ENCODE measurements around the gene RIMS4. TPM values are rescaled to one million over a fixed set of nuclear protein-coding genes. Genes with fewer than 3 reads are reported as not detected.

Gene RIMS4
- total RNA-seq, 2 experiments from 2014 or later = not detected

DNA sequence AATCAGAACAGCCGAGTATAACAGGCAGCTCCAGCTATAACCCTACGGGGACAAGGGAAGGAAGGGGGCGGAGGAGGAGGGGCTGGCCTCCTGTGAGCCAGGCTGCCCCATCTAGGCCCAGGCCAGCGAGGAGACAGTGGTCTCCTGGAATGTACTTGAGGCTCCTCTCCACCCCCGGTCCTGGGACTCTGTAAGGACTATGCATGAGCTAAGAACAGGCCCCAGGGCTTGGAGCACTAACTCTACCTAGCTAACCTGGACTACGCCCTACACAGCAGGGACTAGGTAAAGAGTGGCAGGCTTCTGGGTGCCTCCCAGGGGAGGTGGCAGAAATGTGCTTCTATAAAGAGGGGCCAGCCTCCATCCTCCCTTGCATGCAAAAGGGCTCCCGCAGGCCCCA lies 55.8 kb downstream of the RIMS4 start:
- H3K36me3 ChIP-seq (ENCODE audit: insufficient read depth, low read length) = no peaks in the 10 kb centered on the region
- H3K27me3 ChIP-seq (ENCODE audit: control insufficient read depth in 1 of 2, insufficient read depth in 2 of 2, low read length in 2 of 2) = peaks cover 0 to 5% of the 10 kb centered on the region in 2 experiments
- H3K9me3 Mint-ChIP-seq = no peaks in the 10 kb centered on the region
- ATAC-seq (ENCODE audit: poor library complexity) = no peak
- H3K27ac ChIP-seq (ENCODE audit: low read depth in 1 of 2, low read length in 2 of 2) = no peak overlapping the region
- POLR2A ChIA-PET = no interaction called here
- TF ChIP-seq, protein P1, sequence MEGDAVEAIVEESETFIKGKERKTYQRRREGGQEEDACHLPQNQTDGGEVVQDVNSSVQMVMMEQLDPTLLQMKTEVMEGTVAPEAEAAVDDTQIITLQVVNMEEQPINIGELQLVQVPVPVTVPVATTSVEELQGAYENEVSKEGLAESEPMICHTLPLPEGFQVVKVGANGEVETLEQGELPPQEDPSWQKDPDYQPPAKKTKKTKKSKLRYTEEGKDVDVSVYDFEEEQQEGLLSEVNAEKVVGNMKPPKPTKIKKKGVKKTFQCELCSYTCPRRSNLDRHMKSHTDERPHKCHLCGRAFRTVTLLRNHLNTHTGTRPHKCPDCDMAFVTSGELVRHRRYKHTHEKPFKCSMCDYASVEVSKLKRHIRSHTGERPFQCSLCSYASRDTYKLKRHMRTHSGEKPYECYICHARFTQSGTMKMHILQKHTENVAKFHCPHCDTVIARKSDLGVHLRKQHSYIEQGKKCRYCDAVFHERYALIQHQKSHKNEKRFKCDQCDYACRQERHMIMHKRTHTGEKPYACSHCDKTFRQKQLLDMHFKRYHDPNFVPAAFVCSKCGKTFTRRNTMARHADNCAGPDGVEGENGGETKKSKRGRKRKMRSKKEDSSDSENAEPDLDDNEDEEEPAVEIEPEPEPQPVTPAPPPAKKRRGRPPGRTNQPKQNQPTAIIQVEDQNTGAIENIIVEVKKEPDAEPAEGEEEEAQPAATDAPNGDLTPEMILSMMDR (IDR thresholded peaks at IDR 0.05) = no peak
- CTCF ChIA-PET = no interaction called here
- DNase-seq = no peak
- no peaks in the 10 kb centered on the region for H3K4me1 Mint-ChIP-seq (ENCODE audit: low read depth)
- no peak overlapping the region for H3K4me3 ChIP-seq (ENCODE audit: low read length)
- intact Hi-C loops (cut with DNase I, micrococcal nuclease) = no loop called here
- H3K4me1 ChIP-seq (ENCODE audit: insufficient read depth, low read length) = no peaks in the 10 kb centered on the region
- H3K4me3 Mint-ChIP-seq = no peak overlapping the region
- no peaks in the 10 kb centered on the region for H3K9me3 ChIP-seq (ENCODE audit: control insufficient read depth in 1 of 2, insufficient read depth in 1 of 2, low read length in 2 of 2)
- no peak overlapping the region for H3K27ac Mint-ChIP-seq
- H3K27me3 Mint-ChIP-seq = peaks cover 14% of the 10 kb centered on the region
- H3K36me3 Mint-ChIP-seq (ENCODE audit: low read depth) = no peaks in the 10 kb centered on the region

DNA sequence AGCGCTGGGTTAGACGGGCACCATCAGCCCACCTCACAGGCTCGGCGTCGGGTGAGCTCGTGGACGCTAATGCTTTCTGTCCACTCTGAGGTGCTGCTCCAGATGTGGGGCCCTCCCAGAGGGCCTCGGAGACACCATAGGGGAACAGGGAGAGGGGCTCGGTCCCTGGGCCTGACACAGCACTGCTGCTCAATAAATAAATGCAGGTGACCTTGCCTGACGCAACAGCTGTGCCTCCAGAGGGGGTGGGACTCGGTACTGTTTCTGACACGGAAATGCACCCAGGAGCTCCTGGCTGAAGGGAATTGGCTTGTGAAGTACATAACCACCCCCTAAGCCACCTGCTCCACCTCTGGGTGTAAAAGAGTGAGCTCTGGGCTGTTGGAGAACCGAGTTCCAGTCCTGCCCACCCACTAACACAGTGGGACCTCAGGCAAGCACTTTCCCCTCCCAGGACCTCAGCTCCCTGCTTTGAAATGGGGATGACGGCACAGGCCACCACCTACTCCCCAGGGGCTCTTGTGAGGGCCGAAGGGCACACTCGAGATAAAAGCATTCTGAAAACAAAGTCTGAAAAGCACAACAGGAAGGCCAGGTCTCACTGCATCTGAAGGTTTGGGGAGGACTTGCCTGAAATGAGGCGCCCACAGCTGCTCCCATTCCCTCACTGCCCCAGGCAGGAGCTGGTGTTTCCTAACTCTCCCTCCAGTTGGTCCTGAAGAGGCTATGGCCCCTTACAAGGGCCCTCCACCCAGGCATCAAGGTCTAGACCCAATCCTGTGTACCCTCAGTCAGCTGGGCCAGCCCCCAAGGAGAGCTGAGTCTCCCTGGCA lies 58.0 kb downstream of the RIMS4 start:
- Histone ChIP-seq H3K4me3 (ENCODE audit: low read length) (no peak overlapping the region), H3K27me3 (ENCODE audit: control insufficient read depth in 1 of 2, insufficient read depth in 2 of 2, low read length in 2 of 2) (peaks cover 5 to 16% of the 10 kb centered on the region in 2 experiments), H3K27ac (ENCODE audit: low read depth in 1 of 2, low read length in 2 of 2) (no peak overlapping the region), H3K4me1 (ENCODE audit: insufficient read depth, low read length) (no peaks in the 10 kb centered on the region), H3K36me3 (ENCODE audit: insufficient read depth, low read length) (no peaks in the 10 kb centered on the region), H3K9me3 (ENCODE audit: control insufficient read depth in 1 of 2, insufficient read depth in 1 of 2, low read length in 2 of 2) (no peaks in the 10 kb centered on the region)
- Mint-ChIP-seq H3K27me3 (peaks cover 21% of the 10 kb centered on the region), H3K27ac (no peak overlapping the region), H3K36me3 (ENCODE audit: low read depth) (no peaks in the 10 kb centered on the region), H3K4me1 (ENCODE audit: low read depth) (peaks cover 3% of the 10 kb centered on the region), H3K9me3 (no peaks in the 10 kb centered on the region), H3K4me3 (no peak overlapping the region)
- ATAC-seq (ENCODE audit: poor library complexity) = no peak
- TF ChIP-seq, protein P1 (IDR thresholded peaks at IDR 0.05) = no peak
- POLR2A ChIA-PET = interaction anchor here (0.6 kb wide), 1 partner anchor 42 kb away, joined by 4 read pairs; no protein-coding TSS in a partner anchor
- intact Hi-C loops (cut with DNase I, micrococcal nuclease) = no loop called here
- DNase-seq = no peak
- CTCF ChIA-PET = no interaction called here

DNA sequence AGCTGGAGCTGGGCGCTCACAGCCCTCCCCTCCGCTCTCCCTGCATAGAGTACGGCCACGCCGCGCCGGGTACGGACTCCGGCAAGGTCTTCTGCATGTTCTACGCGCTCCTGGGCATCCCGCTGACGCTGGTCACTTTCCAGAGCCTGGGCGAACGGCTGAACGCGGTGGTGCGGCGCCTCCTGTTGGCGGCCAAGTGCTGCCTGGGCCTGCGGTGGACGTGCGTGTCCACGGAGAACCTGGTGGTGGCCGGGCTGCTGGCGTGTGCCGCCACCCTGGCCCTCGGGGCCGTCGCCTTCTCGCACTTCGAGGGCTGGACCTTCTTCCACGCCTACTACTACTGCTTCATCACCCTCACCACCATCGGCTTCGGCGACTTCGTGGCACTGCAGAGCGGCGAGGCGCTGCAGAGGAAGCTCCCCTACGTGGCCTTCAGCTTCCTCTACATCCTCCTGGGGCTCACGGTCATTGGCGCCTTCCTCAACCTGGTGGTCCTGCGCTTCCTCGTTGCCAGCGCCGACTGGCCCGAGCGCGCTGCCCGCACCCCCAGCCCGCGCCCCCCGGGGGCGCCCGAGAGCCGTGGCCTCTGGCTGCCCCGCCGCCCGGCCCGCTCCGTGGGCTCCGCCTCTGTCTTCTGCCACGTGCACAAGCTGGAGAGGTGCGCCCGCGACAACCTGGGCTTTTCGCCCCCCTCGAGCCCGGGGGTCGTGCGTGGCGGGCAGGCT lies 60.1 kb downstream of the RIMS4 start:
- H3K9me3 Mint-ChIP-seq = no peaks in the 10 kb centered on the region
- TF ChIP-seq, protein P1 (IDR thresholded peaks at IDR 0.05) = no peak
- ATAC-seq (ENCODE audit: poor library complexity) (no peak), DNase-seq (peak in 1 of 14 experiments; percentile 20)
- Histone ChIP-seq H3K4me1 (ENCODE audit: insufficient read depth, low read length) (peaks cover 10% of the 10 kb centered on the region), H3K4me3 (ENCODE audit: low read length) (no peak overlapping the region), H3K27ac (ENCODE audit: low read depth in 1 of 2, low read length in 2 of 2) (no peak overlapping the region), H3K9me3 (ENCODE audit: control insufficient read depth in 1 of 2, insufficient read depth in 1 of 2, low read length in 2 of 2) (peaks cover 0 to 4% of the 10 kb centered on the region in 2 experiments), H3K36me3 (ENCODE audit: insufficient read depth, low read length) (no peaks in the 10 kb centered on the region), H3K27me3 (ENCODE audit: control insufficient read depth in 1 of 2, insufficient read depth in 2 of 2, low read length in 2 of 2) (peaks cover 14 to 30% of the 10 kb centered on the region in 2 experiments)
- H3K4me1 Mint-ChIP-seq (ENCODE audit: low read depth) = peaks cover 13% of the 10 kb centered on the region
- H3K4me3 Mint-ChIP-seq = no peak overlapping the region
- POLR2A ChIA-PET = no interaction called here
- H3K27ac Mint-ChIP-seq = no peak overlapping the region
- CTCF ChIA-PET = no interaction called here
- no peaks in the 10 kb centered on the region for H3K36me3 Mint-ChIP-seq (ENCODE audit: low read depth)
- peaks cover 29% of the 10 kb centered on the region for H3K27me3 Mint-ChIP-seq
- intact Hi-C loops (cut with DNase I, micrococcal nuclease) = no loop called here
